Caco-2 (cell line): Measurements from ENCODE around the gene ISM1. TPM values are rescaled to one million over a fixed set of nuclear protein-coding genes. Genes with fewer than 3 reads are reported as not detected.

Experiments used
- BruUV-seq: library from RNA; stranded (reverse); fragments of 400-500 nt; replicated peaks from 2 replicates; lab custom pipeline; 2021; lab: Mats Ljungman, UMichigan
- CTCF ChIA-PET: fragments of 300-600 bp; sonication (Branson Sonifier 250); formaldehyde crosslinking; loops from one replicate; lab custom pipeline; 2022; ENCODE audit warnings: antibody characterized with exemption; lab: Charles Lee
- POLR2A ChIA-PET: fragments of 300-600 bp; sonication (Branson Sonifier 250); formaldehyde crosslinking; loops from one replicate; lab custom pipeline; 2022; ENCODE audit warnings: antibody characterized with exemption; lab: Charles Lee
- DNase-seq, 2 experiments: peaks; one replicate each; pipeline versions ENCODE4 v3.0.0 to v3.0.0-alpha.2; 2020 to 2022
- H3K27me3 ChIP-seq: replicated peaks from 2 replicates; pipeline ENCODE4 v1.6.0; 2011; ENCODE audit warnings: low read length; ENCODE audit not compliant: control insufficient read depth, insufficient read depth
- H3K36me3 ChIP-seq: 2 replicates; pipeline ENCODE4 v1.5.1; 2011; ENCODE audit warnings: low read length; ENCODE audit not compliant: control insufficient read depth, insufficient read depth
- H3K4me1 ChIP-seq: fragments of 250-450 bp; sonication (Bioruptor Pico); 2 replicates; pipeline ENCODE4 v1.5.1; 2020; ENCODE audit warnings: mild to moderate bottlenecking
- H3K4me3 ChIP-seq: 2 replicates; pipeline ENCODE4 v1.5.1; 2011; ENCODE audit warnings: low read depth, mild to moderate bottlenecking, control low read depth, low read length
- H3K9me3 ChIP-seq: fragments of 250-450 bp; sonication (Bioruptor Pico); 2 replicates; pipeline ENCODE4 v1.5.1; 2020; ENCODE audit warnings: mild to moderate bottlenecking, moderate library complexity
- H3K27ac Mint-ChIP-seq: one replicate; pipeline ENCODE4 v1.8.0; 2022; ENCODE audit warnings: mixed read lengths; ENCODE audit not compliant: unreplicated experiment
- H3K27me3 Mint-ChIP-seq: one replicate; pipeline ENCODE4 v1.8.0; 2022; ENCODE audit warnings: mixed read lengths; ENCODE audit not compliant: insufficient read depth, unreplicated experiment
- H3K36me3 Mint-ChIP-seq: one replicate; pipeline ENCODE4 v1.8.0; 2022; ENCODE audit warnings: mild to moderate bottlenecking, mixed read lengths; ENCODE audit not compliant: insufficient read depth, unreplicated experiment
- H3K4me1 Mint-ChIP-seq: one replicate; pipeline ENCODE4 v1.8.0; 2022; ENCODE audit warnings: low read depth, mixed read lengths; ENCODE audit not compliant: unreplicated experiment
- H3K4me3 Mint-ChIP-seq: one replicate; pipeline ENCODE4 v1.8.0; 2022; ENCODE audit warnings: mild to moderate bottlenecking, moderate library complexity, mixed read lengths; ENCODE audit not compliant: unreplicated experiment
- H3K9me3 Mint-ChIP-seq: one replicate; pipeline ENCODE4 v1.8.0; 2022; ENCODE audit warnings: mixed read lengths; ENCODE audit not compliant: unreplicated experiment
- CTCF ChIP-seq, 2 experiments: fragments of 200-600 bp in 1 of 2; IDR thresholded peaks; 1 replicate in 1 of 2; 2 replicates in 1 of 2; pipeline versions ENCODE4 v1.5.1 to v1.8.0; 2011 to 2022; ENCODE audit warnings: antibody characterized with exemption in 1 of 2, control low read depth in 1 of 2, inconsistent platforms in 1 of 2, low read depth in 1 of 2, low read length in 1 of 2, mild to moderate bottlenecking in 1 of 2, moderate library complexity in 1 of 2; ENCODE audit not compliant: insufficient read depth in 1 of 2, severe bottlenecking in 1 of 2, unreplicated experiment in 1 of 2
- intact Hi-C: fragments of 100-400 bp; cut with micrococcal nuclease; formaldehyde crosslinking; loops from one replicate; pipeline ENCODE4 v1.10.0; 2022; ENCODE audit not compliant: unreplicated experiment
- total RNA-seq: library from RNA; stranded (reverse); gene quantifications from 2 replicates; pipeline ENCODE4 v1.2.3, GENCODE V29; 2022

ISM1 gene
- total RNA-seq, 1 experiment from 2014 or later, result 1.8 TPM

- peaks cover 27% of the 10 kb centered on the region for H3K4me1 Mint-ChIP-seq
- H3K9me3 ChIP-seq, result no peaks in the 10 kb centered on the region
- no peaks in the 10 kb centered on the region for H3K36me3 ChIP-seq
- BruUV-seq, result no TSS peak
- intact Hi-C loops, result loop anchor here (1.0 to 10.0 kb wide), 3 partner anchors 130 to 221 kb away; no protein-coding TSS in a partner anchor
- peaks cover 12% of the 10 kb centered on the region for H3K9me3 Mint-ChIP-seq
- H3K4me3 ChIP-seq, result no peak overlapping the region
- CTCF ChIA-PET, result interaction anchor here (0.6 to 3.4 kb wide), 11 partner anchors 11 to 463 kb away, joined by 3 to 53 read pairs (median 4); no protein-coding TSS in a partner anchor
- H3K27me3 ChIP-seq, result no peaks in the 10 kb centered on the region
- no peak overlapping the region for H3K4me3 Mint-ChIP-seq
- H3K36me3 Mint-ChIP-seq, result no peaks in the 10 kb centered on the region
- peaks cover 34% of the 10 kb centered on the region for H3K4me1 ChIP-seq
- no peaks in the 10 kb centered on the region for H3K27me3 Mint-ChIP-seq
- peak; percentile 68 to 74 for DNase-seq
- POLR2A ChIA-PET, result no interaction called here
- no peak overlapping the region for H3K27ac Mint-ChIP-seq
- peak; percentile 61 to 76 for TF ChIP-seq CTCF (IDR thresholded peaks at IDR 0.05; ENCODE audit: insufficient read depth in 1 of 2, low read depth in 1 of 2, low read length in 1 of 2, severe bottlenecking in 1 of 2, unreplicated experiment in 1 of 2)
Observed at GRCh38 chr20:13325033-13325432, 104.0 kb downstream of the ISM1 start.

- Histone ChIP-seq H3K9me3 (no peaks in the 10 kb centered on the region), H3K4me1 (peaks cover 41% of the 10 kb centered on the region), H3K36me3 (no peaks in the 10 kb centered on the region), H3K27me3 (no peaks in the 10 kb centered on the region), H3K4me3 (no peak overlapping the region)
- ChIA-PET CTCF (no interaction called here), POLR2A (no interaction called here)
- H3K27ac Mint-ChIP-seq, result no peak overlapping the region
- no peak overlapping the region for H3K4me3 Mint-ChIP-seq
- H3K27me3 Mint-ChIP-seq, result no peaks in the 10 kb centered on the region
- peaks cover 7% of the 10 kb centered on the region for H3K9me3 Mint-ChIP-seq
- no peak for DNase-seq
- H3K36me3 Mint-ChIP-seq, result no peaks in the 10 kb centered on the region
- peaks cover 28% of the 10 kb centered on the region for H3K4me1 Mint-ChIP-seq
- BruUV-seq, result no TSS peak
- intact Hi-C loops, result loop anchor here (1.0 to 10.0 kb wide), 3 partner anchors 129 to 220 kb away; no protein-coding TSS in a partner anchor
- no peak for TF ChIP-seq CTCF (IDR thresholded peaks at IDR 0.05; ENCODE audit: insufficient read depth in 1 of 2, low read depth in 1 of 2, low read length in 1 of 2, severe bottlenecking in 1 of 2, unreplicated experiment in 1 of 2)
Observed at GRCh38 chr20:13325796-13326340, 104.8 kb downstream of the ISM1 start.

- TF ChIP-seq CTCF (IDR thresholded peaks at IDR 0.05; ENCODE audit: insufficient read depth in 1 of 2, low read depth in 1 of 2, low read length in 1 of 2, severe bottlenecking in 1 of 2, unreplicated experiment in 1 of 2), result no peak
- POLR2A ChIA-PET, result interaction anchor here (0.7 kb wide), 1 partner anchor 311 kb away, joined by 5 read pairs; no protein-coding TSS in a partner anchor
- no TSS peak for BruUV-seq
- no peak overlapping the region for H3K4me3 ChIP-seq
- H3K9me3 ChIP-seq, result no peaks in the 10 kb centered on the region
- Mint-ChIP-seq H3K27ac (peak overlapping the region; percentile 5), H3K9me3 (peaks cover 28% of the 10 kb centered on the region), H3K4me3 (no peak overlapping the region), H3K4me1 (peaks cover 47% of the 10 kb centered on the region), H3K36me3 (no peaks in the 10 kb centered on the region), H3K27me3 (no peaks in the 10 kb centered on the region)
- peaks cover 68% of the 10 kb centered on the region for H3K4me1 ChIP-seq
- intact Hi-C loops, result loop anchor here (10.0 kb wide), 1 partner anchor 453 kb away; the partner anchor contains the start of genes ESF1 and NDUFAF5
- no peaks in the 10 kb centered on the region for H3K36me3 ChIP-seq
- DNase-seq, result no peak
- no peaks in the 10 kb centered on the region for H3K27me3 ChIP-seq
- CTCF ChIA-PET, result no interaction called here
Observed at GRCh38 chr20:13331536-13331935, 110.5 kb downstream of the ISM1 start.
